Measurements from ENCODE around the gene ADAMTS19.

DNA sequence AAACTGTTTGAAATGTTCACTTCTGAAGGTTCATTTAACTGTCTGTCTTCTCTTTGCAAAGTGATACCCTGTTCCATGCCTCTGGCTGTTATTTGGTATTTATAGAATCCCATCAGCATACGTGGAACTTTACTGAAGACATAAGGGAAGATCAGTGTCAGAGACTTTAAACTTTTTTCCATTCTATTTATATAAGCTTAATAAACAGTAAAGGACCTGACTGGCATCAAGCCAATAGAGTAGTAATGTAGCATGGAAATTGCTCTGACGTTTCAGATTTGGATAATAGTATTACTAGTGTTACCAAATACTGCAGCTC, 192.9 kb downstream of the ADAMTS19 start:
- TF ChIP-seq CTCF (optimal IDR thresholded peaks at IDR 0.05 in 1 of 3, IDR thresholded peaks at IDR 0.05 in 1 of 3, conservative IDR thresholded peaks at IDR 0.05 in 1 of 3; ENCODE audit: extremely low read depth in 1 of 3, insufficient read depth in 2 of 3, low read length in 3 of 3) = no peak
- no peak for TF ChIP-seq EZH2 (IDR thresholded peaks at IDR 0.05; ENCODE audit: low read length)

Measured in keratinocyte (primary cell).